NOMO-1 treated with dmso at 0.1 percent for 144 hours (cell line): ENCODE data around the gene ADD1.
"Not testable (repeated sequence)": the region's sequence is repeated elsewhere in the genome, so short reads cannot be mapped to it uniquely, and the experiment has no call there.

Source experiments
- DNase-seq: peaks from one replicate; lab custom pipeline; 2025; ENCODE audit not compliant: unreplicated experiment; lab: John Stamatoyannopoulos, UW

ADD1 gene

GRCh38 chr4:2932951-2933565 lies 89.4 kb downstream of the ADD1 start:
- DNase-seq: no peak

GRCh38 chr4:2933566-2934076 lies 90.0 kb downstream of the ADD1 start:
- no peak for DNase-seq

- peak; percentile 51 for DNase-seq
Measured at GRCh38 chr4:2934077-2934812, 90.6 kb downstream of the ADD1 start.

GRCh38 chr4:2934813-2935761 lies 91.4 kb downstream of the ADD1 start:
- peak; percentile 85 for DNase-seq

GRCh38 chr4:2935762-2936743 lies 92.4 kb downstream of the ADD1 start:
- DNase-seq: no peak

GRCh38 chr4:2936773-2937145 lies 93.1 kb downstream of the ADD1 start:
- DNase-seq: no peak

GRCh38 chr4:2937146-2937857 lies 93.7 kb downstream of the ADD1 start:
- DNase-seq: no peak

GRCh38 chr4:2937986-2938385 lies 94.3 kb downstream of the ADD1 start:
- no peak for DNase-seq

GRCh38 chr4:2938411-2938810 lies 94.8 kb downstream of the ADD1 start:
- DNase-seq: not testable (repeated sequence)

GRCh38 chr4:2938906-2939305 lies 95.3 kb downstream of the ADD1 start:
- DNase-seq: no peak

GRCh38 chr4:2939383-2940243 lies 96.0 kb downstream of the ADD1 start:
- DNase-seq: no peak

- no peak for DNase-seq
Measured at GRCh38 chr4:2940267-2941137, 96.9 kb downstream of the ADD1 start.

GRCh38 chr4:2941138-2942036 lies 97.7 kb downstream of the ADD1 start:
- no peak for DNase-seq

- DNase-seq: no peak
Measured at GRCh38 chr4:2942037-2942531, 98.4 kb downstream of the ADD1 start.

- DNase-seq: no peak
Measured at GRCh38 chr4:2942532-2943363, 99.1 kb downstream of the ADD1 start.
